ENCODE measurements around the gene RAD9A.

RAD9A gene

GRCh38 chr11:67366961-67367760 is 24.6 kb upstream of the RAD9A start:
- TF ChIP-seq CTCF (IDR thresholded peaks at IDR 0.05; ENCODE audit: low read depth, low read length): no peak
- in situ Hi-C loops (cut with HindIII; ENCODE audit: low sequenced_read_pairs): no loop called here
- no peak overlapping the region for H3K4me3 ChIP-seq (ENCODE audit: low read depth, low read length)
- no peak for DNase-seq (ENCODE audit: low read depth, low spot score)

- H3K4me3 ChIP-seq (ENCODE audit: low read depth, low read length): no peak overlapping the region
- in situ Hi-C loops (cut with HindIII; ENCODE audit: low sequenced_read_pairs): no loop called here
- TF ChIP-seq CTCF (IDR thresholded peaks at IDR 0.05; ENCODE audit: low read depth, low read length): no peak
- no peak for DNase-seq (ENCODE audit: low read depth, low spot score)
Measured at GRCh38 chr11:67367761-67368227, 24.0 kb upstream of the RAD9A start.

GRCh38 chr11:67368621-67369020 is 23.2 kb upstream of the RAD9A start:
- no peak overlapping the region for H3K4me3 ChIP-seq (ENCODE audit: low read depth, low read length)
- in situ Hi-C loops (cut with HindIII; ENCODE audit: low sequenced_read_pairs): no loop called here
- TF ChIP-seq CTCF (IDR thresholded peaks at IDR 0.05; ENCODE audit: low read depth, low read length): no peak
- DNase-seq (ENCODE audit: low read depth, low spot score): no peak

- TF ChIP-seq CTCF (IDR thresholded peaks at IDR 0.05; ENCODE audit: low read depth, low read length): no peak
- DNase-seq (ENCODE audit: low read depth, low spot score): no peak
- in situ Hi-C loops (cut with HindIII; ENCODE audit: low sequenced_read_pairs): no loop called here
- H3K4me3 ChIP-seq (ENCODE audit: low read depth, low read length): no peak overlapping the region
Measured at GRCh38 chr11:67369275-67369674, 22.5 kb upstream of the RAD9A start.

GRCh38 chr11:67369801-67370284 is 21.9 kb upstream of the RAD9A start:
- no peak for TF ChIP-seq CTCF (IDR thresholded peaks at IDR 0.05; ENCODE audit: low read depth, low read length)
- DNase-seq (ENCODE audit: low read depth, low spot score): peak; percentile 54
- in situ Hi-C loops (cut with HindIII; ENCODE audit: low sequenced_read_pairs): no loop called here
- H3K4me3 ChIP-seq (ENCODE audit: low read depth, low read length): no peak overlapping the region

- in situ Hi-C loops (cut with HindIII; ENCODE audit: low sequenced_read_pairs): no loop called here
- TF ChIP-seq CTCF (IDR thresholded peaks at IDR 0.05; ENCODE audit: low read depth, low read length): no peak
- DNase-seq (ENCODE audit: low read depth, low spot score): no peak
- H3K4me3 ChIP-seq (ENCODE audit: low read depth, low read length): no peak overlapping the region
Measured at GRCh38 chr11:67370351-67371076, 21.3 kb upstream of the RAD9A start.

All from astrocyte of the spinal cord (primary cell).